H1 (cell line): Measurements from ENCODE around the gene FAM50B. TPM values are rescaled to one million over a fixed set of nuclear protein-coding genes. Genes with fewer than 3 reads are reported as not detected.

Experiments used
- CTBP2 ChIP-seq: IDR thresholded peaks from 2 replicates; pipeline ENCODE4 v1.7.0; 2011; ENCODE audit warnings: borderline replicate concordance, mild to moderate bottlenecking, moderate library complexity, mixed read lengths, low read length; ENCODE audit not compliant: insufficient read depth, insufficient read length
- EP300 ChIP-seq, 2 experiments: IDR thresholded peaks; 1 replicate in 1 of 2; 2 replicates in 1 of 2; pipeline ENCODE4 v1.6.1; 2011 to 2012; ENCODE audit warnings: low read depth in 2 of 2, low read length in 2 of 2, mild to moderate bottlenecking in 2 of 2, borderline replicate concordance in 1 of 2, inconsistent platforms in 1 of 2, moderate library complexity in 1 of 2
- JUND ChIP-seq: IDR thresholded peaks from 2 replicates; pipeline ENCODE4 v1.6.1; 2011; ENCODE audit warnings: mild to moderate bottlenecking, improper control_type of control experiment, low read length
- MAFK ChIP-seq: IDR thresholded peaks from 2 replicates; pipeline ENCODE4 v1.6.1; 2012; ENCODE audit warnings: low read depth, mild to moderate bottlenecking, improper control_type of control experiment, low read length
- SIN3A ChIP-seq, 2 experiments: IDR thresholded peaks in 1 of 2; conservative IDR thresholded peaks in 1 of 2; 2 replicates each; pipeline ENCODE4 v1.6.1; 2011 to 2012; ENCODE audit warnings: low read length in 2 of 2, improper control_type of control experiment in 1 of 2, low read depth in 1 of 2, mild to moderate bottlenecking in 1 of 2
- TCF12 ChIP-seq: IDR thresholded peaks from 2 replicates; pipeline ENCODE4 v1.6.1; 2011; ENCODE audit warnings: low read depth, mild to moderate bottlenecking, low read length
- YY1 ChIP-seq: IDR thresholded peaks from 2 replicates; pipeline ENCODE4 v1.6.1; 2011; ENCODE audit warnings: low read depth, mild to moderate bottlenecking, low read length
- polyA plus RNA-seq, 7 experiments: library from polyadenylated mRNA; depleted of rRNA in 3 of 7; stranded (reverse) in 5 of 7; unstranded in 2 of 7; fragments of >200 nt in 5 of 7; fragments of 200-250 nt in 2 of 7; gene quantifications; 1 replicate in 5 of 7; 2 replicates in 1 of 7; 4 replicates in 1 of 7; pipeline versions ENCODE4 v1.2.1 to v1.2.3, GENCODE V29; 2011 to 2013; ENCODE audit warnings: missing spikeins in 2 of 7, mixed read lengths in 2 of 7
- total RNA-seq: library from RNA; stranded (reverse); fragmentation: NEBNext Ultra II Directional; extraction: Animal tissue kit (Norgen Biotek cat#: 25700); gene quantifications from 2 replicates; pipeline ENCODE4 v1.2.1, GENCODE V29; 2021
- TF ChIP-seq, protein P1 (sequence below): IDR thresholded peaks from 2 replicates; pipeline ENCODE4 v1.6.1; 2012; ENCODE audit warnings: inconsistent platforms
- TF ChIP-seq, protein P2 (sequence below): IDR thresholded peaks from 2 replicates; pipeline ENCODE4 v1.6.1; 2012; ENCODE audit warnings: inconsistent platforms

The FAM50B gene
- total and polyA plus RNA-seq, 2 of the 8 experiments (the other 6 are each of a cell fraction or from before 2014, with no cell fraction given): 3.1 to 3.2 TPM

DNA sequence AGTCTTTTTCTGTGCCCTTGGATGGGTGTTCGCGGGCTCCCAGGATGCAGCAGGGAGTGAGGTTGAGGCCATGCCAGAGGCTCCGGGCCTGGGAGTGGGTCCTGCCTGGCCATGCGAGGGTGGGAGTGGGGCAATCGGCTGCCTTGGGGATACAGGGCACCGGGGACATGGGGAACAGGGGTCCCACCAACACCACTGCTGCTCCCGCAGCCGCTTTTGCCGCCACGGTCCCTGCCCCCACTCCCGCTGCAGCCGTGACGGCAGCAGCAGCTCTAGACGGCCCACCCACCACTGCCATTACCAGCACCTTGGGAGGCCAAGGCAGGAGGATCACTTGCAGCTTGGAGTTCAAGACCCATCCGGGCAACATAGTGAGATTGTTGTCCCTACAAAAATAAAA is 35.3 kb upstream of the FAM50B start (continued):
- TF ChIP-seq CTBP2: no peak
- TF ChIP-seq YY1: no peak
- TF ChIP-seq, protein P1, sequence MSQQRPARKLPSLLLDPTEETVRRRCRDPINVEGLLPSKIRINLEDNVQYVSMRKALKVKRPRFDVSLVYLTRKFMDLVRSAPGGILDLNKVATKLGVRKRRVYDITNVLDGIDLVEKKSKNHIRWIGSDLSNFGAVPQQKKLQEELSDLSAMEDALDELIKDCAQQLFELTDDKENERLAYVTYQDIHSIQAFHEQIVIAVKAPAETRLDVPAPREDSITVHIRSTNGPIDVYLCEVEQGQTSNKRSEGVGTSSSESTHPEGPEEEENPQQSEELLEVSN: no peak
- no peak for TF ChIP-seq JUND
- TF ChIP-seq SIN3A (conservative IDR thresholded peaks at IDR 0.05 in 1 of 2, IDR thresholded peaks at IDR 0.05 in 1 of 2; ENCODE audit: low read depth in 1 of 2, low read length in 2 of 2): no peak
- no peak for TF ChIP-seq EP300 (IDR thresholded peaks at IDR 0.05; ENCODE audit: borderline replicate concordance in 1 of 2, low read depth in 2 of 2, low read length in 2 of 2)
- TF ChIP-seq, protein P2, sequence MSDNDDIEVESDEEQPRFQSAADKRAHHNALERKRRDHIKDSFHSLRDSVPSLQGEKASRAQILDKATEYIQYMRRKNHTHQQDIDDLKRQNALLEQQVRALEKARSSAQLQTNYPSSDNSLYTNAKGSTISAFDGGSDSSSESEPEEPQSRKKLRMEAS: no peak
- no peak for TF ChIP-seq TCF12
- TF ChIP-seq MAFK: no peak
